ENCODE measurements around the gene EXOC2.

The EXOC2 gene

DNA sequence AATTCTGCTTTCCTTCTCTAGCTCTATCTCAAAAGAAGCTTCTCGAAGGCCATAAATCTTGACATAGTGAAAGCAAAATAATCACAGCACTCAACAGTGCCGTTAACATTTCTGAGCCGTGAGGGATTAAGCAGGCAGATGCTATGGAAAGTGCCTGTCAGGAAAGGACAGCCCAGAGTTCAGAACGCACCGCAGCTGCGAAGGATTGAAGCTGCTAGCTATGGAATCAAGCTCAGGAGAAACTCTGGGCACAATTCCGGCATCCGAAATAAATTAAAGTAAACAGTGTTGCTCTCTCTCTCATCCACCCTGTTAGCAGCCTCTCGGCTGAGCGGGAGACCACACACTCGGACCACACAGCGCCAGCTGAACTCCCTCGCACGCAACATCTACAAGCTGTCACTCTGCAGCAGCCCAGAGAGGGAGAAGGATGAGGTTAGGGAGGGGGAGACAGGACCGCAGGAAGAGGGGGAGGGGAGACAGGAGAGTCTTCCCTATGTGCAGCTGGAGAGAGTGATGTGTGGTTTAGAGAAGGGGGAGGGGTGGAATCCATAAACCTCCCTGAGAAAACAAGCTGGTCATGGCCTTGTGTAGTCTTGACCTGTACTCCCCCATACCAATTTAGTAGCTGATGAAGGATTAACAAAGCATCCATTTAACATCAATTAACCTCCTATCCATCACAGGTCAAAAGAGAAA lies 9.0 kb downstream of the EXOC2 start:
- TF ChIP-seq, protein P1, sequence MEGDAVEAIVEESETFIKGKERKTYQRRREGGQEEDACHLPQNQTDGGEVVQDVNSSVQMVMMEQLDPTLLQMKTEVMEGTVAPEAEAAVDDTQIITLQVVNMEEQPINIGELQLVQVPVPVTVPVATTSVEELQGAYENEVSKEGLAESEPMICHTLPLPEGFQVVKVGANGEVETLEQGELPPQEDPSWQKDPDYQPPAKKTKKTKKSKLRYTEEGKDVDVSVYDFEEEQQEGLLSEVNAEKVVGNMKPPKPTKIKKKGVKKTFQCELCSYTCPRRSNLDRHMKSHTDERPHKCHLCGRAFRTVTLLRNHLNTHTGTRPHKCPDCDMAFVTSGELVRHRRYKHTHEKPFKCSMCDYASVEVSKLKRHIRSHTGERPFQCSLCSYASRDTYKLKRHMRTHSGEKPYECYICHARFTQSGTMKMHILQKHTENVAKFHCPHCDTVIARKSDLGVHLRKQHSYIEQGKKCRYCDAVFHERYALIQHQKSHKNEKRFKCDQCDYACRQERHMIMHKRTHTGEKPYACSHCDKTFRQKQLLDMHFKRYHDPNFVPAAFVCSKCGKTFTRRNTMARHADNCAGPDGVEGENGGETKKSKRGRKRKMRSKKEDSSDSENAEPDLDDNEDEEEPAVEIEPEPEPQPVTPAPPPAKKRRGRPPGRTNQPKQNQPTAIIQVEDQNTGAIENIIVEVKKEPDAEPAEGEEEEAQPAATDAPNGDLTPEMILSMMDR (IDR thresholded peaks at IDR 0.05; ENCODE audit: borderline replicate concordance, control extremely low read depth, extremely low read depth, insufficient read depth, missing control alignments), result no peak
- in situ Hi-C loops (cut with MboI; ENCODE audit: low sequenced_read_pairs, unreplicated experiment), result no loop called here
- no peak for DNase-seq (ENCODE audit: low spot score)

DNA sequence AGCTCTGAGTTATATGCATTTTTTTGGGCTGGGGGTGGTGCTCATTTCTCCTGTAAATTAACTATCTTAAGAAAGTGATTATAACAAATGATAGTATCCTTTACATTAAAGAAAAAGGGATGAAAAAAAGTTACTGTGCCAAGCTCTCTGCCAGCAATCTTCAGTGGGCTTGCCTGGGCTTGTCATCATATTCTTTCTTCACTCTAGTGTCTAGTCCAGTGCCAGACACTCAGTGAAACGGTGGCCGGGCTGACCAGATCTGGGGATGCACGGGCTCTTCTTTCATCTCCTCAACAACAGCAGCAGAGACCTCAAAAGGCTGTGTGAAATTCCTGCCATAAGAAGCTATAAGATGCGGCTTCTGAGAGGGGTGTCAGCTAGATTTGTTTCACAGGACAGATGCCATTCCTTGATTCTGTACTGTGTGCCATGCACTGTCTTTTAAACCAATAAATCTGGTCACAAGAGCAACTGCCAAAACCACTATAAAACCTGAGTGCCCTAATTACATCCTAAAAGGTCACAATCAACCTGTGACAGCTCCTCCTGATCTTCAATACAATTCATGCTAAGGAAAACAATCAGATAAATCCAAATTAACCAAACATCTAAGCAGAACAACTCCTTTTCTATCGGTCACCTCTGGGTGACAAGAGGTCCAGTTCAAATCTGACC lies 12.1 kb downstream of the EXOC2 start:
- TF ChIP-seq, protein P1 (IDR thresholded peaks at IDR 0.05; ENCODE audit: borderline replicate concordance, control extremely low read depth, extremely low read depth, insufficient read depth, missing control alignments), result no peak
- in situ Hi-C loops (cut with MboI; ENCODE audit: low sequenced_read_pairs, unreplicated experiment), result no loop called here
- no peak for DNase-seq (ENCODE audit: low spot score)

DNA sequence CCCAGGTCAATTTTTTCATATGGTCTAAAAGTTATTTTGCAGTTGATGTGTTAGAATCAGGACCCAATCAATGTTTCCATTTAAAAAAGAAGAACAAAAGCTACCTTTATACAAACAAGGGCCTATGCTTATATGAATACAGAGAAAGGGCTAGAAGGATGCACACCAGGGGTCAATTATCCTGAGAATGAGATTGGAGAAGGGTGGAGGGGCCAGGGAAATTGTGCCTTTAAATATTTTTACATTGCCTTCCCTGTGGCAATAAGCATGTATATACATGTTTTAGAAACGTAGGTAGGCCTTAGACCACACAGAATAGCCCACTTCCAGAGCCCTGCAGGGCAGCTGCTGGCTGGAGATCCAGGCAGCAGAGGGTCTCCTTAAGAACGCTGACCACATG lies 12.7 kb downstream of the EXOC2 start:
- DNase-seq (ENCODE audit: low spot score), result no peak
- TF ChIP-seq, protein P1 (IDR thresholded peaks at IDR 0.05; ENCODE audit: borderline replicate concordance, control extremely low read depth, extremely low read depth, insufficient read depth, missing control alignments), result no peak
- in situ Hi-C loops (cut with MboI; ENCODE audit: low sequenced_read_pairs, unreplicated experiment), result no loop called here

DNA sequence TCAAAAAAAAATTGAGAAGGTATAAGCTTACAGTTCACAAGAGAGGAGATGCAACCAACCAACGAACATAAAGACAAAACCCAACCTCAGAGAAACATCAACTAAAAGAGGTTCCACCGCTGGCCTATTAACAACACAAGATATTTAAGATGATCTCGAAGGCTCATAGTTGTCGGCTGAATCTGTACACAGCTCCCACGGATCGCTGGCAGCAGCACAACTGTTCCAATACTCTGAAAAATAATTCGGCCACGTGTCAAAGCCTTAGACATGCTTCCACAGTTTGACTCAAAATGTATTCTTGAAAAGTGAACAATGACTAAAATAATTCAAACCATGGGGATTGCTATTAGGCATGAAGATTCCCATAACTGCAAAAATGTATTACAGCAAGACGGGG lies 13.7 kb downstream of the EXOC2 start:
- no peak for DNase-seq (ENCODE audit: low spot score)
- in situ Hi-C loops (cut with MboI; ENCODE audit: low sequenced_read_pairs, unreplicated experiment), result no loop called here
- TF ChIP-seq, protein P1 (IDR thresholded peaks at IDR 0.05; ENCODE audit: borderline replicate concordance, control extremely low read depth, extremely low read depth, insufficient read depth, missing control alignments), result no peak

DNA sequence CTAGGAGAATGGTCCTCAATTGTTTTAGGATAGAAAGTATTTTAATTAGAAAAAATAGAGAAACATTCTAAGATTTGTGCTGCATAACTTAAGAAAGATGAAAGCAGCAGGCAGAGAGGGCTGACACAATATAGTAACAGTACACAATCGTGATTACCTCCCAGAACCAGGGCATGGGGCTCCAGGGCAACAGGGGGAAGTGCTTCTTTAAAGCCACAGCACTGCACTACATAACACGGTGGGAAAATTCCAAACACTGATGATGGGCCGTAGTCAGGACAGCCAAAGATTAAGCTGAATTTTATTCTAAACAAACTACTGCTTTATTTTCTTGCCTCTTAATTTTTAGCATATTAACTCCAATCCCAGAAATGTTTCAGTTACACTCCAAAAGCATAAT lies 14.4 kb downstream of the EXOC2 start:
- in situ Hi-C loops (cut with MboI; ENCODE audit: low sequenced_read_pairs, unreplicated experiment), result no loop called here
- no peak for DNase-seq (ENCODE audit: low spot score)
- TF ChIP-seq, protein P1 (IDR thresholded peaks at IDR 0.05; ENCODE audit: borderline replicate concordance, control extremely low read depth, extremely low read depth, insufficient read depth, missing control alignments), result no peak

DNA sequence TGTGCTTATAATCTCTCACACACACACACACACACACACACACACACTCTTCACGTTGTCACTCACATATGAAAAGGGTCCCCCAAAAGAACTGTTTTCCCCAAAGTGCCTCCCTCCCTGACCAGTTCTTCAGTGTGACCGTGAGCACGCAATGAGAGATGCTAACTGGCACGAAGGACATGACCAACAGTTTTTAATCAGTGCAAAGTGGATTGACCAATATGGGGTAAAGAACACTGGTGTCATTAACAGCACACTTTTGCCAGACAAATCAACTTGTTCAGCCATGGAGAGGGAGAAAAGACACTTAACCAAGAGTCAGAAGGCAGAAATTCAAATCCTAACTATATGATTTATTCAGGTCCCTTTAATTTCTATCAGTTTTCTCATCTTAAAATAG lies 15.0 kb downstream of the EXOC2 start:
- DNase-seq (ENCODE audit: low spot score), result no peak
- TF ChIP-seq, protein P1 (IDR thresholded peaks at IDR 0.05; ENCODE audit: borderline replicate concordance, control extremely low read depth, extremely low read depth, insufficient read depth, missing control alignments), result no peak
- in situ Hi-C loops (cut with MboI; ENCODE audit: low sequenced_read_pairs, unreplicated experiment), result no loop called here

Data from GM13976 (cell line).